IPS-15b (cell line): ENCODE results near the gene TMEM45A.
"Not testable (repeated sequence)": the region's sequence is repeated elsewhere in the genome, so short reads cannot be mapped to it uniquely, and the experiment has no call there.

ENCODE experiments used
- H3K27me3 ChIP-seq: one replicate; pipeline ENCODE4 v1.6.1; 2013; ENCODE audit warnings: low read length; ENCODE audit not compliant: control insufficient read depth, insufficient read depth
- H3K36me3 ChIP-seq: one replicate; pipeline ENCODE4 v1.6.1; 2013; ENCODE audit warnings: low read length; ENCODE audit not compliant: control insufficient read depth, insufficient read depth
- H3K4me1 ChIP-seq: one replicate; pipeline ENCODE4 v1.6.1; 2013; ENCODE audit warnings: mild to moderate bottlenecking, low read length; ENCODE audit not compliant: control insufficient read depth, insufficient read depth
- H3K4me3 ChIP-seq: one replicate; pipeline ENCODE4 v1.5.1; 2013; ENCODE audit warnings: low read depth, low read length
- H3K9ac ChIP-seq: one replicate; pipeline ENCODE4 v1.6.1; 2013; ENCODE audit warnings: low read depth, mild to moderate bottlenecking, low read length
- H3K9me3 ChIP-seq: one replicate; pipeline ENCODE4 v1.6.1; 2013; ENCODE audit warnings: mild to moderate bottlenecking, low read length; ENCODE audit not compliant: control insufficient read depth, insufficient read depth

The TMEM45A gene

DNA sequence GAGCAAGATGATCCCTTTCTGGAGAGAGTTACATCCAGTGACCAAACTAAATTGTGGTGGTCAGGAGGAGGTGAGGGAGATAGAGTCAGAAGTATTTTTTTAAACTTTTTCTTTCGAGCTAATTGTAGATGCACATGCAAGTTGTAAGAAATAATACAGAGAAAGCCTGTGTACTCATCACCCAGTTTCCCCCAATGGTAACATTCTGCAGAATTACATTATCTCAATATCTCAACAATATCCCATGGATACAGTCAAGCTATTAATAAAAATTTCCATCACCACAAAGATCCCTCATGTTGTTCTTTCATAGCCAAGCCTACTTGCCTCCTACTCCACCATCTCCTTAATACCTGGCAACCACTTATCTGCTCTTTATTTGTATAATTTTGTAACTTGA, 3.3 kb upstream of the TMEM45A start:
- Histone ChIP-seq H3K36me3 (no peaks in the 10 kb centered on the region), H3K4me1 (no peaks in the 10 kb centered on the region), H3K9ac (no peak overlapping the region), H3K4me3 (no peak overlapping the region), H3K27me3 (no peaks in the 10 kb centered on the region), H3K9me3 (no peaks in the 10 kb centered on the region)

GRCh38 chr3:100496711-100497261, 4.4 kb downstream of the TMEM45A start:
- H3K4me1 ChIP-seq: peaks cover 3% of the 10 kb centered on the region
- no peaks in the 10 kb centered on the region for H3K27me3 ChIP-seq
- H3K9ac ChIP-seq: no peak overlapping the region
- H3K36me3 ChIP-seq: no peaks in the 10 kb centered on the region
- H3K9me3 ChIP-seq: no peaks in the 10 kb centered on the region
- H3K4me3 ChIP-seq: no peak overlapping the region

DNA sequence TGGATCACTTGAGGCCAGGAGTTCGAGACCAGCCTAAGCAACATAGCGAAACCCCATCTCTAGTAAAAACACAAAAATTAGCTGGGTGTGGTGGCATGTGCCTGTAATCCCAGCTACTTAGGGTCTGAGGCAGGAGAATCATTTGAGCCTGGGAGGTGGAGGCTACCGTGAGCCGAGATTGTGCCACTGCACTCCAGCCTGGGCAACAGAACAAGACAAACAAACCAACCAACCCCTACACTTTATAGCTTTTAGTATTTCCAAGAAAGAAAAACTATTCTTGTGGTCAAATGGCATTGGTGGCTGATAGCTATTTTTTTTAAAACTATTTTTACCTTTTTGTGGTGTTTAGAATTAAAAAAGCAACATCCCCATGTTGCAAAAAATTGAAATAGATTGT, 7.2 kb downstream of the TMEM45A start:
- H3K4me1 ChIP-seq: peaks cover 3% of the 10 kb centered on the region
- no peaks in the 10 kb centered on the region for H3K9me3 ChIP-seq
- H3K36me3 ChIP-seq: no peaks in the 10 kb centered on the region

DNA sequence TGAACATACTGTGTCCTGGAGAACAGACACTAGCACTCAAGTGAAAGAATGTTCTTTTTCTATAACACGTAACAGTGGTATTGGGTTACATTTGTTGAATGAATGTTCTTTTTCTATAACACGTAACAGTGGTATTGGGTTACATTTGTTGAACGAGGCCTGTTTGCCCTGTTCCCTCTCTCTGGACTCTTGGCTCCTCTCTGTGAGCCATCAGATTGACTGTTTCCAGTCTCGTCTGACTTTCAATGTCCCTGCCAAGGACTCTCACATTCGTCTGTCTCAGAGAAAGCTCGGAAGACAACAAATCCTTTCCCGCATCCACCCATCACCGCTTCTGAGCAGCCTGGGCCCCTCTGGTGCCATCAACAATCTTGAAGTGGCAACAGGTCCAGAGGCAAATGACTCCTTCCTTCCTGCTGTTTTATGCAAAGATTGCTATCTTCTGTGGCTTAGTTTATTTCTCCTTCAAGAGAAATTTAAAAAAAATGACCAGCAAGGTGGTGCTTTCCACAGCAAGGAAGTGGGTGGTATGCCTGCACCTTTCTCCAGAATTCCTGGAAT, 8.0 kb downstream of the TMEM45A start:
- Histone ChIP-seq H3K36me3 (no peaks in the 10 kb centered on the region), H3K4me1 (peaks cover 3% of the 10 kb centered on the region), H3K9me3 (no peaks in the 10 kb centered on the region), H3K4me3 (no peak overlapping the region), H3K27me3 (no peaks in the 10 kb centered on the region), H3K9ac (no peak overlapping the region)

More for the DNA sequence above, 7.2 kb downstream of the TMEM45A start:
- H3K9ac ChIP-seq: no peak overlapping the region
- H3K27me3 ChIP-seq: no peaks in the 10 kb centered on the region
- no peak overlapping the region for H3K4me3 ChIP-seq

GRCh38 chr3:100503448-100503847, 11.0 kb downstream of the TMEM45A start:
- H3K27me3 ChIP-seq: no peaks in the 10 kb centered on the region
- H3K4me3 ChIP-seq: no peak overlapping the region
- no peaks in the 10 kb centered on the region for H3K36me3 ChIP-seq
- peaks cover 3% of the 10 kb centered on the region for H3K4me1 ChIP-seq
- H3K9ac ChIP-seq: no peak overlapping the region
- H3K9me3 ChIP-seq: no peaks in the 10 kb centered on the region

DNA sequence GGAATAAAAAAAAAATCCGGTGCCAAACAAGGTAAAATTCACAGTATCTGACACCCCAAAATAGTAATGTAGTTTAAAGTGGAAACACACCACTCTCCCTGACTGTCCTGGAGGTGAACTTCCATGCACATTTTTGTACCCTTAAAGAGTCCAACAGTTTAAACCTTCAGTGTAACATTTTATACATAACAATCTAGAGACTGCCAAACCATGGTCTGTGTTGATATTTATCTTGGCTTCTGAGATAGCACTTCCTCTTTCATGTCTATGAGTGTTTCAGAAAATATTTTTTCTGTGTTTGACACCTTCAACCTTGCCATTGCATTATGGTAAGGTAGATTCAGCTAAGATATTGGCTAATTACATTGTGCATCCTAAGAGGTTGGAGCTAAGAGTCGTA, 13.9 kb downstream of the TMEM45A start:
- H3K27me3 ChIP-seq: no peaks in the 10 kb centered on the region
- no peak overlapping the region for H3K9ac ChIP-seq
- no peaks in the 10 kb centered on the region for H3K4me1 ChIP-seq
- peaks cover 4% of the 10 kb centered on the region for H3K9me3 ChIP-seq
- H3K36me3 ChIP-seq: no peaks in the 10 kb centered on the region
- no peak overlapping the region for H3K4me3 ChIP-seq

GRCh38 chr3:100509818-100510217, 17.4 kb downstream of the TMEM45A start:
- not testable (repeated sequence) for H3K9me3 ChIP-seq, H3K4me3 ChIP-seq, H3K4me1 ChIP-seq, H3K36me3 ChIP-seq, H3K9ac ChIP-seq, H3K27me3 ChIP-seq

DNA sequence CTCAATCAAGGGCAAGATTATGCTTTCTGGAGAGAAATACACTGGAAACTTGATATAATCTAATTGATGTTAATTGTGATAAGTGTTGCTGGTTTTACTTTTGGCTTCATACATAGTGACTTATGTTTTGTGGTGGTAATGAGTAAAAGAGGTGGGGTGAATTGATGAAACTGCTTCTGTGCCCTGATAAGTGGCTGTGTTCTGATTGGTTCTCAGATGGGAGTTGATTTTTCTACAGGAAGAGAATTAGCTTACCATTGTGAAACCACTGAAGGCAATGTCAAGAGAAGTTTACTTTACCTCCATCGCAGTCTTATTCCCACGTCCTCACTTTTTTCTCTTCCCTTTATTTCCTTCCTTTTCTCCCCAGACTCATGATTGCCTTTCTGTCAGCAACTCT, 23.8 kb downstream of the TMEM45A start:
- Histone ChIP-seq H3K4me1 (no peaks in the 10 kb centered on the region), H3K36me3 (peaks cover 2% of the 10 kb centered on the region), H3K4me3 (no peak overlapping the region), H3K9me3 (no peaks in the 10 kb centered on the region), H3K9ac (no peak overlapping the region), H3K27me3 (no peaks in the 10 kb centered on the region)

DNA sequence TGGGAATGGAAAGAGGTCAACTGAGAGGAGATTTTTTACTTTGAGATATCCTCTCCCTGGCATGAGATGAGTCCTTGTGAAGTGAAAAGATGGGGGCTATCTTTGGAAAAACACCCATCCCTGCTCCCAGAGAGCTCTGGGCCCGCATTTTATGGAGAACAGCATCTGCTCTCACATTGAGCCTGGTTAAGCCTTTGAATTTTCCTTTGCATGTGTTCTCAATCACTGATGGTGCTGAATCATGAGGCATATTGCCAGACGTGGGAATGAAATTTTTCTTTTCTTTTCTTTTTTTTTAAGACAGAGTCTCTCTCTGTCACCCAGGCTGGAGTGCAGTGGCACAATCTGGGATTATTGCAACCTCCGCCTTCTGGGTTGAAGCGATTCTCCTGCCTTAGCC, 24.4 kb downstream of the TMEM45A start:
- Histone ChIP-seq H3K9me3 (no peaks in the 10 kb centered on the region), H3K27me3 (no peaks in the 10 kb centered on the region), H3K4me1 (no peaks in the 10 kb centered on the region), H3K9ac (no peak overlapping the region), H3K36me3 (peaks cover 2% of the 10 kb centered on the region), H3K4me3 (no peak overlapping the region)

DNA sequence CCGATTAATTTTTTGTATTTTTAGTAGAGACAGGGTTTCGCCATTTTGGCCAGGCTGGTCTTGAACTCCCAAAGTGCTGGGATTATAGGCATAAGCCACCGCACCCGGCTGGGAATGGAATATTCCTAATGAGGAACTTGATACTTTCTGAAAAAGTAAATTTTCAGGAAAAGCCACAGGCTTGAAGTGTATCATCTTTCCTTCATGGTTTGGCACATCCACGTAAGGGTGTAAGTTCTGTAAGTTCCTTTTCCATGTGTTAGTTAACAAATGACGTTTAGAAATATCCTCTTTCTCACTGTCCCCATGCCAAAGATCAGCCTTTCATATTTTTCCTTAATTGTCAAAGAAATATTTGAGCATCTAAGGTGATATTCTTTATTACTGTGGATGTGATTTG, 24.9 kb downstream of the TMEM45A start:
- H3K9me3 ChIP-seq: no peaks in the 10 kb centered on the region
- H3K9ac ChIP-seq: no peak overlapping the region
- H3K27me3 ChIP-seq: no peaks in the 10 kb centered on the region
- H3K4me3 ChIP-seq: no peak overlapping the region
- peaks cover 2% of the 10 kb centered on the region for H3K36me3 ChIP-seq
- no peaks in the 10 kb centered on the region for H3K4me1 ChIP-seq

DNA sequence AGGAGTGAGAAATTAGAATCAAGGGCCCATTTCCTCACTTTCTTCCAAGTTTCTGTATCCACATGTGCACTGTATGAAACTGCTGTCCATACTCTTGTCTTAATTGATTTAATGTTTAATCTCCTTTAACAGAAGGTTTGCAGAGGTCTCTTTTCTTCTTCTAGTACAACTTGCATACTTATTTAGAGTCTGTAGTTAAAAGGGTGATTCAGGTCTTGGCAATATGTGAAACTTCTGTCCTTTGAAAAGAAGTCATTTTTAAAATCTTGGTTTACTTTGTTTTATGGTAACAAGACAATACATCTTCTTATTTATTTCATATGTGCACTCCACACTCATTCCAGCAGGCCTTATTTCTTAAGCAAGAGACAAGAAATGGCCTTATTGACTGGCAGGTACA, 25.8 kb downstream of the TMEM45A start:
- H3K4me1 ChIP-seq: no peaks in the 10 kb centered on the region
- no peaks in the 10 kb centered on the region for H3K27me3 ChIP-seq
- H3K9ac ChIP-seq: no peak overlapping the region
- H3K4me3 ChIP-seq: no peak overlapping the region
- H3K9me3 ChIP-seq: no peaks in the 10 kb centered on the region
- H3K36me3 ChIP-seq: peaks cover 2% of the 10 kb centered on the region

GRCh38 chr3:100518983-100519382, 26.6 kb downstream of the TMEM45A start:
- Histone ChIP-seq H3K4me3 (no peak overlapping the region), H3K9ac (no peak overlapping the region), H3K36me3 (peaks cover 2% of the 10 kb centered on the region), H3K27me3 (no peaks in the 10 kb centered on the region), H3K4me1 (no peaks in the 10 kb centered on the region), H3K9me3 (no peaks in the 10 kb centered on the region)
